GM18951 (cell line): ENCODE measurements around the gene IL13RA2.

ENCODE experiments used
- POLR2A ChIP-seq: IDR thresholded peaks from 4 replicates; pipeline ENCODE4 v1.6.1; 2011; ENCODE audit warnings: mild to moderate bottlenecking; ENCODE audit not compliant: insufficient read length, insufficient read depth; ENCODE audit errors: extremely low read depth
- in situ Hi-C: fragments of 300-500 bp; cut with MboI; formaldehyde crosslinking; loops from one replicate; pipeline ENCODE4 v1.12.0; 2022; ENCODE audit warnings: low sequenced_read_pairs, mixed read lengths, inconsistent platforms; ENCODE audit not compliant: unreplicated experiment

The IL13RA2 gene

DNA sequence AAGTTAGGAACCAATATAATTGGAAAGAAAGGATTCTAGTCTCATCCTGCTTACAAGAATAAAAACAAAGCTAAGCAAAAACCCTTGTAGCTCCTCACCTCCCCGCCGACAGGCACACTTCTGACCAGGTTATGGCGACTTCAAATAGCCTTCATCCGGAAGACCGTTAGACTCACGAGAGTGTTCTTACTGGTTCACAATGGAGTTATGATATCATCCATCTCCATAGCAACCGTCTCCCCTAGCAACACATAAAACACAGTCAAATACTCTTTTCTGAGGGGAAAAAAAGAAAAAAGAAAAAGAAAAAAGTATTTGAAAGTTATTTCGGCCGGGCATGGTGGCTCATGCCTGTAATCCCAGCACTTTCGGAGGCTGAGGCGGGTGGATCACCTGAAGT, at the start of gene IL13RA2:
IL13RA2 (minus strand) TSS at position 162 of the 400 bp plus-strand sequence. CDS start 347 bp downstream, outside the sequence.
- in situ Hi-C loops = no loop called here
- TF ChIP-seq POLR2A = no peak

- in situ Hi-C loops = no loop called here
- no peak for TF ChIP-seq POLR2A
Observed at GRCh38 chrX:115065304-115065703, 47.9 kb upstream of the IL13RA2 start.

GRCh38 chrX:115060013-115060412, 42.6 kb upstream of the IL13RA2 start:
- TF ChIP-seq POLR2A = no peak
- in situ Hi-C loops = no loop called here

- no peak for TF ChIP-seq POLR2A
Observed at GRCh38 chrX:115058276-115058675, 40.9 kb upstream of the IL13RA2 start.

GRCh38 chrX:115054876-115055275, 37.5 kb upstream of the IL13RA2 start:
- TF ChIP-seq POLR2A = no peak
- in situ Hi-C loops = no loop called here

More at GRCh38 chrX:115058276-115058675, 40.9 kb upstream of the IL13RA2 start:
- in situ Hi-C loops = no loop called here

- in situ Hi-C loops = no loop called here
- TF ChIP-seq POLR2A = no peak
Observed at GRCh38 chrX:115053223-115053622, 35.8 kb upstream of the IL13RA2 start.

GRCh38 chrX:115047715-115048114, 30.3 kb upstream of the IL13RA2 start:
- in situ Hi-C loops = no loop called here
- TF ChIP-seq POLR2A = no peak

DNA sequence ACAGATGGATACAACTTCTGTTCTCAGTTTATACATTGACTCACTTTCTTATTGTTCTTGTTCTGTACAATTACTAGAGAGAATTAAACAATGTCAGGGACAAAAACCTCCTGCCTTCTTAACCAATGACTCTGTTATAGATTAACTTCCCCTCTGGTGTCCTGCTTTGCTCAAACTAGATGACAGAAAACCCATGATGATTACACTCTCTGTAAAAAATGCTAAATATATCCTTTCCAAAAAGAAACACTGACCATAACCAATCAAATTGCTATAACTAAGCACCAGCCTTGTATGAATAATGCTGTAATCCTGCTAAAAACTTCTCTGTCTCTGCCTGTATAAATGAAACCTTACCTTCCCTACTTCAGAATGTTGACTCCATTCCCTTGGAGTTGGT, 29.8 kb upstream of the IL13RA2 start:
- in situ Hi-C loops = no loop called here
- no peak for TF ChIP-seq POLR2A

DNA sequence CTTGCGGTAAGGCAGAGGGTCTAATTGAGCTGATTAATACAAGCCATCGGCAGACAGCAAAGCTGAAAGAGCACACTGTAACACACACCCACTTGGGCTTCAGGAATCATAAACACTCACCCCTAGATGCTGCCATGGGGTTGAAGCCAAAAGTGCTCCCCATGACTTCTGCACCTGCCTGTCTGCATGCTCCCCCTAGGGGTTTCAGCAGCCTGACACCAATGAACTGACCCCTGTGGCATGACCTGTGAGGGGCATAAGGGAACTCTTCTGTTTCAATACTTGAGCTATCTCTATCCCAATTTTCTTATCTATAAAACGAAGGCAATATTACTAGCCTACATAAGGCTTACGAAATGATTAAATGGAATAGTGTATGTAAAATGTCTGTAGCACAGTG, 23.0 kb upstream of the IL13RA2 start:
- in situ Hi-C loops = no loop called here
- no peak for TF ChIP-seq POLR2A

GRCh38 chrX:115038406-115038805, 21.0 kb upstream of the IL13RA2 start:
- in situ Hi-C loops = no loop called here
- TF ChIP-seq POLR2A = no peak

DNA sequence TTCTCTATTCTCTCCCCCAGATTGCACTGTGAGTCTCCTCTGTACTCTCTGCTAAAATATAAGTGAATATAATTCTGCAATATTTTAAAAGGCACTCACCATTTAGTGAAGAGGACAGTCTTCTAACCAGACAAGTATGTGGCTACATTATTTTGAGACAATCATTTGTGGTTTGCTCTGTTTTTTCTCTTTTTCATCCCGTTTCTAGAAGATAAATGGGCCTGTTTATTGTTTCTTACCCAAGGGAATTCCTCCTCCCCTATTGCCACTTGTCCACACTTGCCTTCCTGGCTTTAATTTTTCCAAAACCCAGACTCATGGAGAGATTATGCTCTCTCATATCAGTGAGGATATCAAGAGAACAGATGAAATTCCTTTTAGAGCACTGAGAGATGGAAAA, 18.6 kb upstream of the IL13RA2 start:
- no peak for TF ChIP-seq POLR2A
- in situ Hi-C loops = no loop called here

- TF ChIP-seq POLR2A = no peak
- in situ Hi-C loops = no loop called here
Observed at GRCh38 chrX:115031989-115032388, 14.6 kb upstream of the IL13RA2 start.

DNA sequence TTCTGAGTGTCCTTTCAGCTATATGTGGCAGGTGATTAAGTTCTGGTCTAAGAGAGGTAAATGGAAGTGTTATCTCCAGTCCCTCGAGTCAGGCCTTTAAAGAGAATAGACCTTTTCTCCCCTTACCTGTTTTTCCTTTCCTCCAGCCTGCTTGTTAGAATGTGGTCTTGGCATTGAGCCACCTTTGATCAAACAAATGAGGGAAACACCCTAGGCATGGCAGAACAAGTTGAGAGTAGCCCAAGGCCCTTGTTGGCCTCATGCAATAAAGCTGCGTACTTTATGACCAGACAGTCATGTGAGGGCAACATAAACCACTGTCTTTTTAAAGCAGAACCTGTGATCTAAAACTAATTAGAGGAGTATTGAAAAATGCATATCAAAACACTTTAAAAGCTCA, 13.2 kb upstream of the IL13RA2 start:
- in situ Hi-C loops = no loop called here
- no peak for TF ChIP-seq POLR2A

DNA sequence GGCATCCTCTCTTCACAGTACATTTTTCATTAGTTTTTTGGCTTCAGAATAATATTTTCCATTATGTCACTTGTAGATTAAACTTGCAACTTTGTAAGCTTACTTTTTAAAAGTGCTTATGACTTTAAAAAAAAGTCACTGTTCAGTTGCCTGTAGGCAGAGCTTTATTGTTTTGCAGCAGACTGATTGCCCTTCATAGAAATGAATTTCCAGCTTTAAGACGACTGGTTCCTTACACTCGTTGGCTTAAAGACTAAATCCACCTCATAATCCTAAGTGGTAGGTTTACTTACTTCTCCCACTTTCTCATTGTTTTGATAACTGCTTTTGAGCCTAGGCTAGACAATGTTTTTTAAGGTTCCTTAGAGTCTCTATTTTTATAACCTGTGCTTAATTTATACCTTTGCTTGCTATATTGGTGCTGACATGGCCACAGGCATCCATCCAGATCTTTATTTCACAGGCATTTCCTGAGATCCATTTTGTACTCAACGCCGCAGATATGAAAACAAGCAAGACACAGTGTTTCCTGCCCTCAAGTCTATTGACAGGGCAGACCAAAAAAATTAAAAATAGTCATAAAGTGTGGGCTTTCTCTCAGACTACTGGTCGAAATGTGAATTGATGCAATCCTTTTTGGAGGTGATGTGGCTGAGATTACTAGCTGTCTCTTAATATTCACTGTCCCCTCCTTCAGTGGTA, 12.6 kb upstream of the IL13RA2 start:
- no peak for TF ChIP-seq POLR2A
- in situ Hi-C loops = no loop called here
